ENCODE measurements around the gene PRKCSH. TPM values are rescaled to one million over a fixed set of nuclear protein-coding genes. Genes with fewer than 3 reads are reported as not detected.
A peak's percentile ranks its signal among the peaks of the same experiment; 100 is the strongest.
"Not testable (repeated sequence)": the region's sequence is repeated elsewhere in the genome, so short reads cannot be mapped to it uniquely, and the experiment has no call there.

The PRKCSH gene
- total RNA-seq, 6 experiments from 2014 or later = 114 to 206 (median 192) TPM

DNA sequence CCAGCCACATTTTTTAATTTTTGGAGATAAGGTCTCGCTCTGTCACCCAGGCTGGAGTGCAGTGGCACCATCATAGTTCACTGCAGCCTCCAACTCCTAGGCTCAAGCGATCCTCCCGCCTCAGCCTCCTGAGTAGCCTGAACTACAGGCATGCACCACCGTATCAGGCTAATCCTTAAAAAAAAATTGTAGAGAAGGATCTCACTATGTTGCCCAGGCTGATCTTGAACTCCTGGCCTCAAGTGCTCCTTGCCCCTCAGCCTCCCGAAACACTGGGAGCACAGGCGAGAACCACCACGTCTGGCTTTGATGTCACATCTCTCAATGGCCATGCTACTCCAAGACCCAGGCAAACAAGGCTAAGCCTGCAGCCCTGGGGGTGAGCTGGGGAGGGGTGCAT, 21.2 kb downstream of the PRKCSH start:
- intact Hi-C loops (cut with DNase I) = no loop called here
- Histone ChIP-seq H3K4me3 (no peak overlapping the region), H3K36me3 (no peaks in the 10 kb centered on the region), H3K9me3 (no peaks in the 10 kb centered on the region), H3K27me3 (no peaks in the 10 kb centered on the region), H3K27ac (no peak overlapping the region), H3K4me1 (no peaks in the 10 kb centered on the region)
- WGBS (ENCODE audit: insufficient coverage, low coverage, low lambda C conversion rate, missing lambda C conversion rate) = 98% methylated on average over 7 of the region's 7 CpGs
- no peak for DNase-seq
- TF ChIP-seq, protein P1, sequence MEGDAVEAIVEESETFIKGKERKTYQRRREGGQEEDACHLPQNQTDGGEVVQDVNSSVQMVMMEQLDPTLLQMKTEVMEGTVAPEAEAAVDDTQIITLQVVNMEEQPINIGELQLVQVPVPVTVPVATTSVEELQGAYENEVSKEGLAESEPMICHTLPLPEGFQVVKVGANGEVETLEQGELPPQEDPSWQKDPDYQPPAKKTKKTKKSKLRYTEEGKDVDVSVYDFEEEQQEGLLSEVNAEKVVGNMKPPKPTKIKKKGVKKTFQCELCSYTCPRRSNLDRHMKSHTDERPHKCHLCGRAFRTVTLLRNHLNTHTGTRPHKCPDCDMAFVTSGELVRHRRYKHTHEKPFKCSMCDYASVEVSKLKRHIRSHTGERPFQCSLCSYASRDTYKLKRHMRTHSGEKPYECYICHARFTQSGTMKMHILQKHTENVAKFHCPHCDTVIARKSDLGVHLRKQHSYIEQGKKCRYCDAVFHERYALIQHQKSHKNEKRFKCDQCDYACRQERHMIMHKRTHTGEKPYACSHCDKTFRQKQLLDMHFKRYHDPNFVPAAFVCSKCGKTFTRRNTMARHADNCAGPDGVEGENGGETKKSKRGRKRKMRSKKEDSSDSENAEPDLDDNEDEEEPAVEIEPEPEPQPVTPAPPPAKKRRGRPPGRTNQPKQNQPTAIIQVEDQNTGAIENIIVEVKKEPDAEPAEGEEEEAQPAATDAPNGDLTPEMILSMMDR (IDR thresholded peaks at IDR 0.05) = no peak
- TF ChIP-seq POLR2A (IDR thresholded peaks at IDR 0.05) = no peak
- no peak for ATAC-seq

DNA sequence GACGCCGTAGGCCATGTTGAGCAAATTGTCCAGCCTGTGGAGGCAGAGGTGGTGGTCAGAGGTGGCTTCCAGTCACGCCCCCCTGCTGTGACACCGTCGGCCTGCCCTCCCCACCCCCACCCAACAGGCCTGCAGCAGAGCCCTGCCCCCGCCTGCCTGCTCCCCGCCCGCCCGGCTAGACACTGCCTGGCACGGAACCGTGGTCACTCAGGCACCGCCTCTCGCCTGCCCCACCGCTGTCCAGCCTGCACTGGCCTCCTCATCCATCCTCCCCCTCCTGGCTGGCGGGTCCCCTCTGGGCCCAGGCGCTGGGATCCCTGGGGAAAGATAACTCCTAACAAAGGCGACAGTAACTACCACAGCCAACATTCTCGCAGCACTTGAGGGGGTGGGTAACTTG, 21.7 kb downstream of the PRKCSH start:
- 20% methylated on average over 2 of the region's 18 CpGs for WGBS (ENCODE audit: insufficient coverage, low coverage, low lambda C conversion rate, missing lambda C conversion rate)
- DNase-seq (no peak), ATAC-seq (peak in 1 of 4 donors; percentile 12)
- Histone ChIP-seq H3K27me3 (no peaks in the 10 kb centered on the region), H3K27ac (no peak overlapping the region), H3K4me3 (no peak overlapping the region), H3K36me3 (no peaks in the 10 kb centered on the region), H3K4me1 (no peaks in the 10 kb centered on the region), H3K9me3 (no peaks in the 10 kb centered on the region)
- no peak for TF ChIP-seq POLR2A (IDR thresholded peaks at IDR 0.05)
- TF ChIP-seq, protein P1 (IDR thresholded peaks at IDR 0.05) = no peak
- intact Hi-C loops (cut with DNase I) = no loop called here

DNA sequence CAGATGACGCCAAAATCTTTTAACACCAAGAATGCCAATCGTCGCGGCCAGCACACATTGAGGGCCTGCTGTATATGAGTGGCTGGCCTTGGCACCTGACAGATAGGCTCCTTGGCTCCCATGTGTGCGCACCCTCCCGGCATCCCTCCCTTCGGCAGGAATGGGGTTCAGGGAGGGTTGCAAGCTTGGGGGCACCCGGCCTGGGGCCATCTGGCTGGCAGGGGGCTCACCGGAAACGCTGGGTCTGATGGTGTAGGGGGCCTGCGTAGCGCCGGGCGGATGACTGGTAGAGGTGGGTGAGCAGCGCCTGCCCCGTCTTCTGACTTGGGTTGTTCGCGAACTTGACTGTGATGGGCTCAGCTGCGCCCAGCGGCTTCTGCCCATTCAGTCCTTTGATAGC, 22.4 kb downstream of the PRKCSH start:
- WGBS (ENCODE audit: insufficient coverage, low coverage, low lambda C conversion rate, missing lambda C conversion rate) = 52% methylated on average over 5 of the region's 20 CpGs
- Histone ChIP-seq H3K9me3 (no peaks in the 10 kb centered on the region), H3K27me3 (no peaks in the 10 kb centered on the region), H3K4me3 (no peak overlapping the region), H3K4me1 (no peaks in the 10 kb centered on the region), H3K36me3 (no peaks in the 10 kb centered on the region), H3K27ac (no peak overlapping the region)
- ATAC-seq (no peak), DNase-seq (no peak)
- TF ChIP-seq, protein P1 (IDR thresholded peaks at IDR 0.05) = no peak
- no peak for TF ChIP-seq POLR2A (IDR thresholded peaks at IDR 0.05)
- intact Hi-C loops (cut with DNase I) = no loop called here

DNA sequence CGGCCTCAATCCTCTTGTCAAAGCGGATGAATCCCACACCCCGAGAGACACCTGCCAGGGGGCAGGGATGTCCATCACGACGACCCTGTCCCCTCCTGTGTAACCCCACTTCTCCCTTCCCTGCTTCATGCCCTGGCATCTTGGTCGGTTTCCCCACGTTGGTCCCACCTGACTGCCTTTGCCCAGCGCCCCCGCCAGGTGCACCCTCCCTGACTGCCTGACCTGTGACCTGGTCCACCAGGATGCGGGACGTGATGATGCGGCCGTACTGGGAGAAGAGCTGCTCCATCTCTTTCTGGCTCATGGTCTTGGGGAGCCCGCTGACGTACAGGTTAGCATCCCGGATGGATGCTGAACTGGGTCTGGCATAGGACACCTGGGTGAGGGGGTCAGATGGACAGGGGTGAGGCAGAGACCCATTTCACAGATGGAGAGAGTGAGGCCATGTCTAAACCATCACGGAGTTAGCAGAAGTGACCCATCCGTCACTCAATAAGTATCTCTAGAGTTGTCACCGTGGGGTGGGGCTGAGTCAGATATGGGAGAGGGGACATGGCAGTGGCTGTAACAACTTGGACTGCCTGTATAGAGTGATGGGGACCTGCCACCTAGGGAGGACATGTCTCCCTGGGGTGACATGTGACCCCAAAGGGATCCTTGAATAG, 22.9 kb downstream of the PRKCSH start:
- Histone ChIP-seq H3K27ac (no peak overlapping the region), H3K27me3 (no peaks in the 10 kb centered on the region), H3K4me3 (no peak overlapping the region), H3K9me3 (no peaks in the 10 kb centered on the region), H3K36me3 (no peaks in the 10 kb centered on the region), H3K4me1 (no peaks in the 10 kb centered on the region)
- TF ChIP-seq, protein P1 (IDR thresholded peaks at IDR 0.05) = no peak
- TF ChIP-seq POLR2A (IDR thresholded peaks at IDR 0.05) = no peak
- intact Hi-C loops (cut with DNase I) = no loop called here
- DNase-seq (no peak), ATAC-seq (no peak)
- 60% methylated on average over 6 of the region's 19 CpGs for WGBS (ENCODE audit: insufficient coverage, low coverage, low lambda C conversion rate, missing lambda C conversion rate)

DNA sequence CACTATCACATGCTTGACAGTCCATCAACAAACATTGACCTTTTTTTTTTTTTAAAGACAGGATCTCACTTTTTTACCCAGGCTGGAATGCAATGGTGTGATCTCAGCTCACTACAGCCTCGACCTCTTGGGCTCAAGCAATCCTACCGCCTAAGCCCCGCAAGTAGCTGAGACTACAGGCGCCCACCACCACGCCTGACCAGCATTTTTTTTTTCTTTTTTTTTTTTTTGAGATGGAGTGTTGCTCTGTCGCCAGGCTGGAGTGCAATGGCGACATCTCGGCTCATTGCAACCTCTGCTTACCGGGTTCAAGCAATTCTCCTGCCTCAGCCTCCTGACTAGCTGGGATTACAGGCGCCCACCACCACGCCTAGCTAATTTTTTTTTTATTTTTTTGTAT, 23.5 kb downstream of the PRKCSH start:
- H3K27me3 ChIP-seq; DNase-seq; ATAC-seq; intact Hi-C loops (cut with DNase I); H3K4me1 ChIP-seq; H3K9me3 ChIP-seq; H3K36me3 ChIP-seq; H3K4me3 ChIP-seq; H3K27ac ChIP-seq: not testable (repeated sequence)
- WGBS (ENCODE audit: insufficient coverage, low coverage, low lambda C conversion rate, missing lambda C conversion rate) = 72% methylated on average over 6 of the region's 11 CpGs

Data from right lobe of liver (tissue), 6 donors.